ENCODE measurements around the gene PRKN.
A peak's percentile ranks its signal among the peaks of the same experiment; 100 is the strongest.

PRKN gene

GRCh38 chr6:161394437-161394836, 1333.1 kb downstream of the PRKN start:
- DNase-seq (ENCODE audit: low read depth), result no peak
- no peak for TF ChIP-seq CTCF (IDR thresholded peaks at IDR 0.05; ENCODE audit: low read depth, low read length, missing control alignments)
- H3K4me3 ChIP-seq (ENCODE audit: low read depth, low read length), result no peak overlapping the region

- peak; percentile 56 for TF ChIP-seq CTCF (IDR thresholded peaks at IDR 0.05; ENCODE audit: low read depth, low read length, missing control alignments)
- H3K4me3 ChIP-seq (ENCODE audit: low read depth, low read length), result no peak overlapping the region
- DNase-seq (ENCODE audit: low read depth), result peak; percentile 56
Measured at GRCh38 chr6:161393839-161394364, 1333.7 kb downstream of the PRKN start.

- no peak for TF ChIP-seq CTCF (IDR thresholded peaks at IDR 0.05; ENCODE audit: low read depth, low read length, missing control alignments)
- DNase-seq (ENCODE audit: low read depth), result no peak
- no peak overlapping the region for H3K4me3 ChIP-seq (ENCODE audit: low read depth, low read length)
Measured at GRCh38 chr6:161393292-161393691, 1334.3 kb downstream of the PRKN start.

GRCh38 chr6:161389756-161390155, 1337.8 kb downstream of the PRKN start:
- no peak overlapping the region for H3K4me3 ChIP-seq (ENCODE audit: low read depth, low read length)
- no peak for DNase-seq (ENCODE audit: low read depth)
- TF ChIP-seq CTCF (IDR thresholded peaks at IDR 0.05; ENCODE audit: low read depth, low read length, missing control alignments), result no peak

- TF ChIP-seq CTCF (IDR thresholded peaks at IDR 0.05; ENCODE audit: low read depth, low read length, missing control alignments), result no peak
- no peak for DNase-seq (ENCODE audit: low read depth)
- H3K4me3 ChIP-seq (ENCODE audit: low read depth, low read length), result no peak overlapping the region
Measured at GRCh38 chr6:161383951-161384350, 1343.6 kb downstream of the PRKN start.

GRCh38 chr6:161379834-161380582, 1347.6 kb downstream of the PRKN start:
- TF ChIP-seq CTCF (IDR thresholded peaks at IDR 0.05; ENCODE audit: low read depth, low read length, missing control alignments), result no peak
- no peak for DNase-seq (ENCODE audit: low read depth)
- no peak overlapping the region for H3K4me3 ChIP-seq (ENCODE audit: low read depth, low read length)

GRCh38 chr6:161378115-161378514, 1349.5 kb downstream of the PRKN start:
- DNase-seq (ENCODE audit: low read depth), result no peak
- no peak for TF ChIP-seq CTCF (IDR thresholded peaks at IDR 0.05; ENCODE audit: low read depth, low read length, missing control alignments)

More at GRCh38 chr6:161378115-161378514, 1349.5 kb downstream of the PRKN start:
- H3K4me3 ChIP-seq (ENCODE audit: low read depth, low read length), result no peak overlapping the region

Measured in GM12864 (cell line).